ENCODE data around the gene GRAMD1A. TPM values are rescaled to one million over a fixed set of nuclear protein-coding genes. Genes with fewer than 3 reads are reported as not detected.

GRAMD1A gene
- total and polyA plus RNA-seq, 9 of the 15 experiments (the other 6 are each of a cell fraction or from before 2014, with no cell fraction given) = 1.4 to 63.8 (median 38.5) TPM

DNA sequence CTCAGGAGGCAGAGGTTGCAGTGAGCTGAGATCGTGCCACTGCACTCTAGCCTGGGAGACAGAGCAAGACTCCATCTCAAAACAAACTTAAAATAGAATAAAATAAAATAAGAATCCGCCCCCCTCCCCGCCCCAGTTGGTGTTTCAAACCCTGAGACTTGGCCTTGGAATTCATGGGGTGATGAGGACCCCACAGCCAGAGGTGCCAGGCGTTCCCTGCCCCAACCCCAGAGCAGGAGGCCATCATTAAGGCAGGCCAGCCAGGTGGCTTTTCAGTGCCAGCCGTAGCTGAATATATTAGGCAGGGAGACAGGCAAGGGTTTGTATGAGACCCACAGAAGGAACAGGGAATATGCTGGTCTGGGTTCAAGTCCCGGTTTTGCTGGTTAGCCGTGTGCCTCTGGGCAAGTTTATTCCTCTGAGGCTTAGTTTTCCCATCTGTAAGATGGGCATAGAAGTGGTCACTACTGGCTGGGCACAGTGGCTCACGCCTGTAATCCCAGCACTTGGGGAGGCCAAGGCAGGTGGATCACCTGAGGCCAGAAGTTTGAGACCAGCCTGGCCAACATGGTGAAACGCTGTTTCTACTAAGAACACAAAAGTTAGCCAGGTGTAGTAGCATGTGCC, 53.7 kb downstream of the GRAMD1A start (continued):
- no peak for TF ChIP-seq MGA (IDR thresholded peaks at IDR 0.05)
- TF ChIP-seq, protein P1, sequence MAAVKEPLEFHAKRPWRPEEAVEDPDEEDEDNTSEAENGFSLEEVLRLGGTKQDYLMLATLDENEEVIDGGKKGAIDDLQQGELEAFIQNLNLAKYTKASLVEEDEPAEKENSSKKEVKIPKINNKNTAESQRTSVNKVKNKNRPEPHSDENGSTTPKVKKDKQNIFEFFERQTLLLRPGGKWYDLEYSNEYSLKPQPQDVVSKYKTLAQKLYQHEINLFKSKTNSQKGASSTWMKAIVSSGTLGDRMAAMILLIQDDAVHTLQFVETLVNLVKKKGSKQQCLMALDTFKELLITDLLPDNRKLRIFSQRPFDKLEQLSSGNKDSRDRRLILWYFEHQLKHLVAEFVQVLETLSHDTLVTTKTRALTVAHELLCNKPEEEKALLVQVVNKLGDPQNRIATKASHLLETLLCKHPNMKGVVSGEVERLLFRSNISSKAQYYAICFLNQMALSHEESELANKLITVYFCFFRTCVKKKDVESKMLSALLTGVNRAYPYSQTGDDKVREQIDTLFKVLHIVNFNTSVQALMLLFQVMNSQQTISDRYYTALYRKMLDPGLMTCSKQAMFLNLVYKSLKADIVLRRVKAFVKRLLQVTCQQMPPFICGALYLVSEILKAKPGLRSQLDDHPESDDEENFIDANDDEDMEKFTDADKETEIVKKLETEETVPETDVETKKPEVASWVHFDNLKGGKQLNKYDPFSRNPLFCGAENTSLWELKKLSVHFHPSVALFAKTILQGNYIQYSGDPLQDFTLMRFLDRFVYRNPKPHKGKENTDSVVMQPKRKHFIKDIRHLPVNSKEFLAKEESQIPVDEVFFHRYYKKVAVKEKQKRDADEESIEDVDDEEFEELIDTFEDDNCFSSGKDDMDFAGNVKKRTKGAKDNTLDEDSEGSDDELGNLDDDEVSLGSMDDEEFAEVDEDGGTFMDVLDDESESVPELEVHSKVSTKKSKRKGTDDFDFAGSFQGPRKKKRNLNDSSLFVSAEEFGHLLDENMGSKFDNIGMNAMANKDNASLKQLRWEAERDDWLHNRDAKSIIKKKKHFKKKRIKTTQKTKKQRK (IDR thresholded peaks at IDR 0.05; ENCODE audit: borderline replicate concordance, low read depth, low read length) = no peak
- no peak for TF ChIP-seq BRF1 (IDR thresholded peaks at IDR 0.05; ENCODE audit: borderline replicate concordance, extremely low read depth, insufficient read length)
- TF ChIP-seq, protein P2, sequence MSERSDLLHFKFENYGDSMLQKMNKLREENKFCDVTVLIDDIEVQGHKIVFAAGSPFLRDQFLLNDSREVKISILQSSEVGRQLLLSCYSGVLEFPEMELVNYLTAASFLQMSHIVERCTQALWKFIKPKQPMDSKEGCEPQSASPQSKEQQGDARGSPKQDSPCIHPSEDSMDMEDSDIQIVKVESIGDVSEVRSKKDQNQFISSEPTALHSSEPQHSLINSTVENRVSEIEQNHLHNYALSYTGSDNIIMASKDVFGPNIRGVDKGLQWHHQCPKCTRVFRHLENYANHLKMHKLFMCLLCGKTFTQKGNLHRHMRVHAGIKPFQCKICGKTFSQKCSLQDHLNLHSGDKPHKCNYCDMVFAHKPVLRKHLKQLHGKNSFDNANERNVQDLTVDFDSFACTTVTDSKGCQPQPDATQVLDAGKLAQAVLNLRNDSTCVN (CRISPR knock-in tag; IDR thresholded peaks at IDR 0.05) = no peak
- 0 out of 2 replicates have a peak, but pooled peaks have one; percentile 19 for TF ChIP-seq ADNP (tag; IDR thresholded peaks at IDR 0.05)
- TF ChIP-seq ZNF3 (CRISPR knock-in tag; IDR thresholded peaks at IDR 0.05) = no peak
- TF ChIP-seq MTA3 (IDR thresholded peaks at IDR 0.05; ENCODE audit: borderline replicate concordance) = no peak
- no peak for TF ChIP-seq GMEB1 (CRISPR knock-in tag; IDR thresholded peaks at IDR 0.05)
